Ovary (tissue), 3 donors: ENCODE data around the gene CA10.

Experiments used
- CTCF ChIP-seq, 3 donors: fragments of 450-650 bp in 2 of 3; fragments of 200-600 bp in 1 of 3; IDR thresholded peaks; one replicate each; pipeline versions ENCODE4 v1.5.1 to v1.8.0; 2016 to 2022; ENCODE audit warnings: antibody characterized with exemption in 3 of 3, mild to moderate bottlenecking in 1 of 3
- POLR2A ChIP-seq: fragments of 450-650 bp; IDR thresholded peaks from one replicate; pipeline ENCODE4 v1.6.1; 2017; ENCODE audit warnings: antibody characterized with exemption, mild to moderate bottlenecking, moderate library complexity
- donor health status: DM: no; HTN: no; CAD: no.

- TF ChIP-seq POLR2A, result no peak
- no peak for TF ChIP-seq CTCF (IDR thresholded peaks at IDR 0.05)
Measured at GRCh38 chr17:52207796-52208195, 49.3 kb upstream of the CA10 start.
